HG02884 (cell line): Measurements from ENCODE around the gene VARS1.

ENCODE experiments used
- ATAC-seq: cut with Tn5 transposase; IDR thresholded peaks from one replicate; pipeline ENCODE4 v1.9.1; 2021; ENCODE audit warnings: mild to moderate bottlenecking, moderate library complexity; ENCODE audit not compliant: unreplicated experiment

The VARS1 gene

DNA sequence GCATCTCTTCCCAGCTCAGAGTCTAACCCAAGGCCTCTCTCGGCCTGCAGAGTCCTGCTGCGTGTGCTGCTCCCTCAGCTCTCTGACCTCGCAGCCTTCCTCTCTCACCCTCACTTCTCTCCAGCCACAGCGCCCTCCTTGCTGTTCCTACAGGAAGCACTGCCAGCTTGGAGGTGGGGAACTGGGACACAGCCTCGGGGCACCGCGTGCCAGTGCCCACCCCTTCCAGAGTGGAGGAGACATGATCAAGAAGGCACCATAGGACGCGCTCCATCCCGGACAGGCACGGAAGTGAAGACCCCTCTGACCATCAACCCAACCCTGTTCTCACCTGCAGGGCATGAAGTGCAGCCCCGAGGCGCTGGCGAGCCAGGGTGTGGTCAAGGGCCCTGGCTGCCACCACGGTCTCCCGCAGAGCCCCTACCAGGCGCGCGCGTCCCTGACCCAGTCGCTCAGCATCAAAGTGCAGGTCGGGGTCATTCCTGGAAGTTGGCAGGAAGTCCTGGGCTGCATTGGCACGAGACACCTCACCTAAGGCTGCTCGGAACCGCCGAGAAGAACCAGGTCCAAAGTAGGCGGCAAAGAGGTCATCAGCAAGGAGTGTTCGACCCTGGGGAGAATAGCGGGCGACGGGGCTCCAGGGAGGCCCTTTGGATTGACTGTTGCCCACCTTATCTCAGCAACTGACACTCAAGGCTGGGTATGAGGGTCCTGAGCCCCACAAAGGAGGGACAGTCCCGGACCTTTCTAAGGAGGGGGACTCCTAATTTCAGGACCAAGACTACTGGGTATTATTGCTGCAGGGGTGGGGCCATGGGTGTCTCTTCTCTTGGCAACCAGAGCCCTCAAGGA is 19.7 kb downstream of the VARS1 start:
- no peak for ATAC-seq

DNA sequence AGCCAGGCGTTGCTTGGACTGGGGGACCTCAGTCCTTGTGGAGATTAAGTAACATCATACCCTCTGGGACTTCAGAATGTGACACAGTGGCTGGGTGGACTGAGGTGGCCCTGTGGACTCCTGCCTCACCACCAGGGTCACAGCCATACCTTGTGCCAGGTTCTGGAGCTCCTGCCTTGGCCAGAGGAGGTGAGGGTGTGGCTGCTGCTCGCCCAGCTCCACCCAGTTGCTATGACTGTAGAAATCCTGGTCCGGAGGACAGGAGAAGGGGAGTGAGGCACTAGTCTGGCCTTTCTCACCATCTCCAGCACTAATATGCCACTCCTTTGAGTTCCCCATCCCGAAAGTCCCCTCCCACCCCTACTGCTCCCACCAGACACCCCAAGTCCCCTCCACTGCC is 20.4 kb downstream of the VARS1 start:
- no peak for ATAC-seq

DNA sequence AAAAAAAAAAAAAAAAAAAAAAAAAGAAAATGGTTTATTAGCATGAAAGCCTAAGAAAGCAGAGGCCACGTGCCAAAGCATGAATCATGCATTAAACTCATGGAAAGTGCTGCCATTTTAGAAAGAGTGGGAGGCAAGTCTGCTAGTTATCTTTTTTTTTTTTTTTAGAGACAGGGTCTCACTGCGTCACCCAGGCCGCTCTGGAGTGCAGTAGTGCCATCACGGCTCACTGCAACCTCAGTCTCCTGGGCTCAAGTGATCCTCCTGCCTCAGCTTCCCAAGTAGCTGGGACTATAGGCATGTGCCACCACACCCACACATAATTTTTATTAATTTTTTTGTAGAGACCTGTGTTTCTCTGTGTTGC is 23.6 kb downstream of the VARS1 start:
- ATAC-seq = no peak

GRCh38 chr6:31770860-31771259 is 24.7 kb downstream of the VARS1 start:
- ATAC-seq = no peak

GRCh38 chr6:31769684-31770371 is 25.7 kb downstream of the VARS1 start:
- no peak for ATAC-seq

DNA sequence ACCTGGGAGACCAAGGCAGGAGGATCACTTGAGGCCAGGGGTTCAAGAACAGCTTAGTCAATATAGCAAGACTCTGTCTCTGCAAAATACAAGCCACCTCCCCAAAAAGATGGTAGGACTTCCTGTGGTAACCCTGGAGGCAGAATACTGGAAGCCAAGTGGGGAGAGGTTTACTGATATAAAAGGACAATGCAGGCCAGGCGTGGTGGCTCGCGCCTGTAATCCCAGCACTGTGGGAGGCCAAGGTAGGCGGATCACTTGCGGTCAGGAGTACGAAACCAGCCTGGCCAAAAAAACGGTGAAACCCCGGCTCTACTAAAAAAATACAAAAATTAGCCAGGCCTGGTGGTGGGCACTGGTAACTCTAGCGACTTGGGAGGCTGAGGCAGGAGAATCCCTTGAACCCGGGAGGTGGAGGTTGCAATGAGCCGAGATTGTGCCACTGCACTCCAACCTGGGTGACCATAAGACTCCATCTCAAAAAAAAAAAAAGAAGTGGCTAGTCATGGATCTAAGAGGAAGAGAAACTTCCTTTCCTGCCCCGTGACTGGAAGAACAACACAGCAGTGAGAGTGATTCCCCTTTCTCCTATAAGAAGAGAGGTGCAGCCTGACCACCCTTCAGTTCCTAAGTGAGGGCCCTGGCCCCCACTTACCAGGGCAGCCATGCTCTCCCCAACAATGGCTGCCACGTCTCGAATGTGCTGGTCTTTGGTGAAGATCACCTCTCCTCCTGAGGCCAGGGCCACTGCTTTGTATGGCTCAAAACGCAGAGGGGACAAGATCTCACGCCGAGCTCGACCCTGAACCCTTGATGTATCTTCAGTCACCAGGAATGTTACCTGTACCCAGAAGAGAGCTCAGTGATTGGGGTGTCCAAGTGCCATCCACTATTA is 26.9 kb downstream of the VARS1 start:
- ATAC-seq = no peak

GRCh38 chr6:31767096-31767645 is 28.4 kb downstream of the VARS1 start:
- ATAC-seq = no peak

- no peak for ATAC-seq
Measured at GRCh38 chr6:31765910-31766794, 29.4 kb downstream of the VARS1 start.

GRCh38 chr6:31765559-31765909 is 30.0 kb downstream of the VARS1 start:
- ATAC-seq = no peak

DNA sequence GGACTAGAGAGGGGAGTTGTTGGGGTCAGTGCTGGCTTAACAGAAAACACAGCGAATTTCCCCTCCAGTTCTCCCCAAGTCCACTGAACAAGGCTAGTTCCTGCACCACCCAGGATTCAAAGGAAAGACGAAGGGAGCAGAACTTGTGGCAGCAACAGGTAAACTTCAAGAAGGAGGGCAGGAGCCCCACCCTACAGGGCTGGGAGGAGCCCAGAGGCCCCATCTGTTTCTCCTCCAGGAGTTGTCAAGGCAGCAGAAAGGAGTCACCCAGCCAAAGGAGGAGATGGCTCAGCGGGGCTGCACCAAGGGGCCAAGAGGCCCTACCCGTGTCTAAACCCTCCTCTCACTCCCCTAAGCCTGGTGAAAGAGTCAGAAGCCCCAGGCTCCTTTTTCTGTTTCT is 31.4 kb downstream of the VARS1 start:
- ATAC-seq = no peak

- ATAC-seq = no peak
Measured at GRCh38 chr6:31763619-31763940, 32.0 kb downstream of the VARS1 start.

- no peak for ATAC-seq
Measured at GRCh38 chr6:31762878-31763618, 32.5 kb downstream of the VARS1 start.

GRCh38 chr6:31762356-31762755 is 33.2 kb downstream of the VARS1 start, which contains the start of gene SAPCD1:
TSS of gene SAPCD1 (plus strand) at chr6:31762656. CDS start at chr6:31763055, 399 bp downstream.
- no peak for ATAC-seq

- no peak for ATAC-seq
Measured at GRCh38 chr6:31761343-31761742, 34.2 kb downstream of the VARS1 start.

- no peak for ATAC-seq
Measured at GRCh38 chr6:31760790-31761189, 34.8 kb downstream of the VARS1 start.

DNA sequence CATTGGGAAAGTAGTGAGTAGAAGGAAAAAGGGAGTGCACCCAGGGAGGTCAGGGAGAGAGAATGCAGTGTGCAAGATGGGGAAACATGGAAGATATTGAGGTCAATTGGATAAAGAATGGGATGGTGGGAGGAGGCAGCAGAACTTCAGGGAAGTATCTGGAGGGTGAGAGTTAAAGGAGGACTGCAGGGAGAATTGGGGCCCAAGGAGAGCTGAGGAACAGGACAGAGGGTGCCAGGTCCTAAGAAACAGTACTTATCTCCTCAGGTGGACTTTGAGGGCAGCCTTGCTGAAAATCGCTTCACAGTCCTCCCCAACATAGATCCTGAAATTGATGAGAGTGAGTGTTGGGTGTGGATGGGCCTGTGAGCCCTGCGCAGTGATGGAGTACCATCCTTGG is 37.3 kb downstream of the VARS1 start:
- no peak for ATAC-seq

GRCh38 chr6:31752739-31753319 is 42.7 kb downstream of the VARS1 start:
- no peak for ATAC-seq

- ATAC-seq = no peak
Measured at GRCh38 chr6:31750411-31751022, 45.0 kb downstream of the VARS1 start.
